GM18951 (cell line): Measurements from ENCODE around the gene ADGRL3.

ENCODE experiments used
- POLR2A ChIP-seq: IDR thresholded peaks from 4 replicates; pipeline ENCODE4 v1.6.1; 2011; ENCODE audit warnings: mild to moderate bottlenecking; ENCODE audit not compliant: insufficient read length, insufficient read depth; ENCODE audit errors: extremely low read depth
- in situ Hi-C: fragments of 300-500 bp; cut with MboI; formaldehyde crosslinking; loops from one replicate; pipeline ENCODE4 v1.12.0; 2022; ENCODE audit warnings: low sequenced_read_pairs, mixed read lengths, inconsistent platforms; ENCODE audit not compliant: unreplicated experiment

The ADGRL3 gene

GRCh38 chr4:62119195-62119594 lies 919.1 kb downstream of the ADGRL3 start:
- TF ChIP-seq POLR2A, result no peak
- in situ Hi-C loops, result no loop called here

- in situ Hi-C loops, result no loop called here
- TF ChIP-seq POLR2A, result no peak
These were observed 926.1 kb downstream of the ADGRL3 start for GRCh38 chr4:62126064-62126732.
